ENCODE results near the gene PTPRM.
A peak's percentile ranks its signal among the peaks of the same experiment; 100 is the strongest.

The PTPRM gene

GRCh38 chr18:7676253-7676873, 109.2 kb downstream of the PTPRM start:
- Histone ChIP-seq H3K4me1 (ENCODE audit: low read depth, poor library complexity, severe bottlenecking) (peaks cover 13% of the 10 kb centered on the region), H3K27me3 (ENCODE audit: insufficient read depth, low read depth) (no peaks in the 10 kb centered on the region), H3K27ac (no peak overlapping the region), H3K36me3 (ENCODE audit: insufficient read depth) (no peaks in the 10 kb centered on the region), H2AFZ (ENCODE audit: low read depth) (no peak overlapping the region), H3K9ac (no peak overlapping the region), H3K4me3 (IDR thresholded peaks at IDR 0.05; ENCODE audit: insufficient read depth, low read depth, low read length) (no peak overlapping the region), H4K20me1 (ENCODE audit: insufficient read depth) (no peaks in the 10 kb centered on the region), H3K79me2 (ENCODE audit: insufficient read depth, low read depth) (no peaks in the 10 kb centered on the region), H3K4me2 (peak overlapping the region; percentile 13; the same call in 1 of the 2 replicates)
- no peak for TF ChIP-seq CTCF (conservative IDR thresholded peaks at IDR 0.05; ENCODE audit: low read depth, low read length)

DNA sequence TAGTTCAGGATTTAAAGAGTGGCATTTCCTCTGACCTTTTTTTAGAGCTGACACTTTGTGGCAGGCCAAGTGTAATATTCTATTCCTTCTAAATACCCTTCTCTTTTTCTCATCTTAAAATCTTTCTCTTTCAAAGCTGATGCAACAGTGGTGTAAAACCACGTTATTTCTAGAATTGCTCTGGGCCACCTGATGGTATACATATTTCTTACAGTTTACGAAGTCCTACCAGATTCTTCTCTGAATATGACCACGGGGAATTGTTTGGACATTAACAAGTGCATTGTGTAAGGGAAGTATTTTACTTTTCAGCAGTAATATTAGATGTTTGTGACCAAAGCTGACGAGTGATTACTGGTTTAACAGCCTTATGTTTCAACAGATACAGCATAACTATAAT, 109.9 kb downstream of the PTPRM start:
- no peaks in the 10 kb centered on the region for H4K20me1 ChIP-seq (ENCODE audit: insufficient read depth)
- H3K36me3 ChIP-seq (ENCODE audit: insufficient read depth): no peaks in the 10 kb centered on the region
- peaks cover 16% of the 10 kb centered on the region for H3K4me1 ChIP-seq (ENCODE audit: low read depth, poor library complexity, severe bottlenecking)
- H2AFZ ChIP-seq (ENCODE audit: low read depth): no peak overlapping the region
- no peaks in the 10 kb centered on the region for H3K79me2 ChIP-seq (ENCODE audit: insufficient read depth, low read depth)
- no peak for TF ChIP-seq CTCF (conservative IDR thresholded peaks at IDR 0.05; ENCODE audit: low read depth, low read length)
- H3K4me3 ChIP-seq (IDR thresholded peaks at IDR 0.05; ENCODE audit: insufficient read depth, low read depth, low read length): no peak overlapping the region
- no peak overlapping the region for H3K9ac ChIP-seq
- no peak overlapping the region for H3K27ac ChIP-seq
- H3K27me3 ChIP-seq (ENCODE audit: insufficient read depth, low read depth): no peaks in the 10 kb centered on the region
- peak overlapping the region; percentile 13; the same call in 1 of the 2 replicates for H3K4me2 ChIP-seq

DNA sequence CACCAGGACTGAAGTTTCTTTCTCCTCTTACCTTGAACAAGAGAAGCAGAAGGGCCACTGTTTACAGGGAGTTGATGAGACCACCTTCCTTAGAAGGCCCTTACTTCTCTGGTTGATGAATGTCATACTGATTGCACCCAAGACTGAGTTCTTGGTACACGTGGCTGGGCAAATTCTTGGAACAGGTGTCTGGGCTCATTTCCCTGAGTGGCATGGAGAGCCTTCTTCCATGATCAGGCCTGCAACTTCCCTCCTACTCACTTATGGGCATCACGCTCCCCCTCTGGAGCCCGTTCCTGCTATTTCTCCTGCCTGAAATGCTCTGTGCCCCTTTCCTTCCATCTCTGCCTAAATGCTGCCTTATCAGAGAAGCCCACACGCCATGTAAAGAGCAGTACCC, 110.3 kb downstream of the PTPRM start:
- Histone ChIP-seq H3K4me2 (no peak overlapping the region), H3K9ac (no peak overlapping the region), H4K20me1 (ENCODE audit: insufficient read depth) (no peaks in the 10 kb centered on the region), H3K4me1 (ENCODE audit: low read depth, poor library complexity, severe bottlenecking) (peaks cover 20% of the 10 kb centered on the region), H3K36me3 (ENCODE audit: insufficient read depth) (no peaks in the 10 kb centered on the region), H3K79me2 (ENCODE audit: insufficient read depth, low read depth) (no peaks in the 10 kb centered on the region), H3K27me3 (ENCODE audit: insufficient read depth, low read depth) (no peaks in the 10 kb centered on the region), H3K27ac (no peak overlapping the region), H3K4me3 (IDR thresholded peaks at IDR 0.05; ENCODE audit: insufficient read depth, low read depth, low read length) (no peak overlapping the region), H2AFZ (ENCODE audit: low read depth) (no peak overlapping the region)
- no peak for TF ChIP-seq CTCF (conservative IDR thresholded peaks at IDR 0.05; ENCODE audit: low read depth, low read length)

DNA sequence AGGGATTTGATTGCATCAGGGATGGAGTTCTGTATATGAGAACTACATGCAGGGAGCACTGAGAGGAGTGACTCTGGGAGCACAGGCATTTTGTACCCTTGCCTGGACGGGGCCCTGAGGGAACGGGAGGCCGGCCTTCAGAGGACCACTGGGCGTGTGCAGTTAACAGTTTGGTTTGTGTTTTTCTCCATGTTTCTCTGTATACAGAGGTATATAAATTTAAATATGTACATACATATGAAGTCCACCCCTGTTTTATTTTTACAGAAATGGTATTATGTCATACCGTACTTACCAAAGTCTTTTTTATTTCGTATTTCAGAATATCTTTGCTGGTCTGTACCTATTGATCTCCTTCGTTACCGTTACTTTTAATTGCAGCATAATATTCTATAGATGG, 111.3 kb downstream of the PTPRM start:
- peaks cover 30% of the 10 kb centered on the region for H3K4me1 ChIP-seq (ENCODE audit: low read depth, poor library complexity, severe bottlenecking)
- H3K4me2 ChIP-seq: no peak overlapping the region
- H3K4me3 ChIP-seq (IDR thresholded peaks at IDR 0.05; ENCODE audit: insufficient read depth, low read depth, low read length): no peak overlapping the region
- no peak overlapping the region for H3K27ac ChIP-seq
- no peaks in the 10 kb centered on the region for H4K20me1 ChIP-seq (ENCODE audit: insufficient read depth)
- H3K27me3 ChIP-seq (ENCODE audit: insufficient read depth, low read depth): no peaks in the 10 kb centered on the region
- no peaks in the 10 kb centered on the region for H3K36me3 ChIP-seq (ENCODE audit: insufficient read depth)
- no peak overlapping the region for H3K9ac ChIP-seq
- TF ChIP-seq CTCF (conservative IDR thresholded peaks at IDR 0.05; ENCODE audit: low read depth, low read length): no peak
- no peak overlapping the region for H2AFZ ChIP-seq (ENCODE audit: low read depth)
- no peaks in the 10 kb centered on the region for H3K79me2 ChIP-seq (ENCODE audit: insufficient read depth, low read depth)

Data from KMS-11 (cell line).